ENCODE results near the gene PRR29.

The PRR29 gene

GRCh38 chr17:63991611-63992010 is 6.5 kb upstream of the PRR29 start:
- DNase-seq (ENCODE audit: insufficient read length, low spot score) (no peak), FAIRE-seq (no peak)
- no peak for TF ChIP-seq SPI1 (IDR thresholded peaks at IDR 0.05; ENCODE audit: low read depth, low read length)
- no peak for TF ChIP-seq POLR2AphosphoS5 (IDR thresholded peaks at IDR 0.05; ENCODE audit: low read depth, low read length)
- no peak for TF ChIP-seq POU2F2 (IDR thresholded peaks at IDR 0.05; ENCODE audit: low read depth, low read length)
- TF ChIP-seq PAX5 (IDR thresholded peaks at IDR 0.05; ENCODE audit: insufficient read depth, low read length, severe bottlenecking): no peak
- no peak for TF ChIP-seq TAF1 (IDR thresholded peaks at IDR 0.05; ENCODE audit: low read depth, low read length)
- TF ChIP-seq POLR2A (IDR thresholded peaks at IDR 0.05; ENCODE audit: low read depth, low read length): no peak

- no peak for DNase-seq (ENCODE audit: insufficient read length, low spot score)
- FAIRE-seq: no peak
- TF ChIP-seq POU2F2 (IDR thresholded peaks at IDR 0.05; ENCODE audit: low read depth, low read length): no peak
- no peak for TF ChIP-seq POLR2A (IDR thresholded peaks at IDR 0.05; ENCODE audit: low read depth, low read length)
- TF ChIP-seq SPI1 (IDR thresholded peaks at IDR 0.05; ENCODE audit: low read depth, low read length): no peak
- no peak for TF ChIP-seq PAX5 (IDR thresholded peaks at IDR 0.05; ENCODE audit: insufficient read depth, low read length, severe bottlenecking)
- TF ChIP-seq POLR2AphosphoS5 (IDR thresholded peaks at IDR 0.05; ENCODE audit: low read depth, low read length): no peak
- no peak for TF ChIP-seq TAF1 (IDR thresholded peaks at IDR 0.05; ENCODE audit: low read depth, low read length)
These were observed 4.7 kb upstream of the PRR29 start for GRCh38 chr17:63993368-63993985.

GRCh38 chr17:63995626-63996025 is 2.5 kb upstream of the PRR29 start:
- TF ChIP-seq POLR2AphosphoS5 (IDR thresholded peaks at IDR 0.05; ENCODE audit: low read depth, low read length) (no peak), TAF1 (IDR thresholded peaks at IDR 0.05; ENCODE audit: low read depth, low read length) (no peak), SPI1 (IDR thresholded peaks at IDR 0.05; ENCODE audit: low read depth, low read length) (no peak), PAX5 (IDR thresholded peaks at IDR 0.05; ENCODE audit: insufficient read depth, low read length, severe bottlenecking) (no peak), POU2F2 (IDR thresholded peaks at IDR 0.05; ENCODE audit: low read depth, low read length) (no peak), POLR2A (IDR thresholded peaks at IDR 0.05; ENCODE audit: low read depth, low read length) (no peak)
- FAIRE-seq (no peak), DNase-seq (ENCODE audit: insufficient read length, low spot score) (no peak)

GRCh38 chr17:63996430-63997182 is 1.5 kb upstream of the PRR29 start:
- FAIRE-seq: no peak
- no peak for DNase-seq (ENCODE audit: insufficient read length, low spot score)
- no peak for TF ChIP-seq TAF1 (IDR thresholded peaks at IDR 0.05; ENCODE audit: low read depth, low read length)
- no peak for TF ChIP-seq POLR2AphosphoS5 (IDR thresholded peaks at IDR 0.05; ENCODE audit: low read depth, low read length)
- no peak for TF ChIP-seq PAX5 (IDR thresholded peaks at IDR 0.05; ENCODE audit: insufficient read depth, low read length, severe bottlenecking)
- no peak for TF ChIP-seq POLR2A (IDR thresholded peaks at IDR 0.05; ENCODE audit: low read depth, low read length)
- TF ChIP-seq SPI1 (IDR thresholded peaks at IDR 0.05; ENCODE audit: low read depth, low read length): no peak
- TF ChIP-seq POU2F2 (IDR thresholded peaks at IDR 0.05; ENCODE audit: low read depth, low read length): no peak

- no peak for FAIRE-seq
- TF ChIP-seq POLR2AphosphoS5 (IDR thresholded peaks at IDR 0.05; ENCODE audit: low read depth, low read length) (no peak), PAX5 (IDR thresholded peaks at IDR 0.05; ENCODE audit: insufficient read depth, low read length, severe bottlenecking) (no peak), POLR2A (IDR thresholded peaks at IDR 0.05; ENCODE audit: low read depth, low read length) (no peak), SPI1 (IDR thresholded peaks at IDR 0.05; ENCODE audit: low read depth, low read length) (no peak), TAF1 (IDR thresholded peaks at IDR 0.05; ENCODE audit: low read depth, low read length) (no peak), POU2F2 (IDR thresholded peaks at IDR 0.05; ENCODE audit: low read depth, low read length) (no peak)
- no peak for DNase-seq (ENCODE audit: insufficient read length, low spot score)
These were observed 656 bp upstream of the PRR29 start for GRCh38 chr17:63997341-63998048.

GRCh38 chr17:63998721-63999679 is 849 bp downstream of the PRR29 start:
- FAIRE-seq: peak; percentile 61
- DNase-seq (ENCODE audit: insufficient read length, low spot score): no peak
- TF ChIP-seq PAX5 (IDR thresholded peaks at IDR 0.05; ENCODE audit: insufficient read depth, low read length, severe bottlenecking): no peak
- TF ChIP-seq POLR2A (IDR thresholded peaks at IDR 0.05; ENCODE audit: low read depth, low read length): no peak
- no peak for TF ChIP-seq TAF1 (IDR thresholded peaks at IDR 0.05; ENCODE audit: low read depth, low read length)
- TF ChIP-seq SPI1 (IDR thresholded peaks at IDR 0.05; ENCODE audit: low read depth, low read length): no peak
- no peak for TF ChIP-seq POLR2AphosphoS5 (IDR thresholded peaks at IDR 0.05; ENCODE audit: low read depth, low read length)
- no peak for TF ChIP-seq POU2F2 (IDR thresholded peaks at IDR 0.05; ENCODE audit: low read depth, low read length)

GRCh38 chr17:63999680-64000531 is 1.8 kb downstream of the PRR29 start:
- no peak for TF ChIP-seq POLR2AphosphoS5 (IDR thresholded peaks at IDR 0.05; ENCODE audit: low read depth, low read length)
- TF ChIP-seq POU2F2 (IDR thresholded peaks at IDR 0.05; ENCODE audit: low read depth, low read length): 0 out of 2 replicates have a peak, but pooled peaks have one; percentile 49
- DNase-seq (ENCODE audit: insufficient read length, low spot score) (no peak), FAIRE-seq (peak; percentile 92)

GRCh38 chr17:64001091-64001579 is 3.0 kb downstream of the PRR29 start:
- no peak for TF ChIP-seq SPI1 (IDR thresholded peaks at IDR 0.05; ENCODE audit: low read depth, low read length)
- no peak for TF ChIP-seq TAF1 (IDR thresholded peaks at IDR 0.05; ENCODE audit: low read depth, low read length)
- TF ChIP-seq POU2F2 (IDR thresholded peaks at IDR 0.05; ENCODE audit: low read depth, low read length): no peak
- TF ChIP-seq POLR2AphosphoS5 (IDR thresholded peaks at IDR 0.05; ENCODE audit: low read depth, low read length): no peak
- no peak for TF ChIP-seq POLR2A (IDR thresholded peaks at IDR 0.05; ENCODE audit: low read depth, low read length)
- no peak for TF ChIP-seq PAX5 (IDR thresholded peaks at IDR 0.05; ENCODE audit: insufficient read depth, low read length, severe bottlenecking)
- FAIRE-seq: no peak
- no peak for DNase-seq (ENCODE audit: insufficient read length, low spot score)
